Panc1 (cell line): ENCODE measurements around the gene DTNBP1. TPM values are rescaled to one million over a fixed set of nuclear protein-coding genes. Genes with fewer than 3 reads are reported as not detected.

Experiments
- ATAC-seq: fragments of 200-7000 bp; cut with Tn5 transposase; 2 replicates; pipeline ENCODE4 v1.9.1; 2020; ENCODE audit warnings: mild to moderate bottlenecking, moderate library complexity
- BruUV-seq: library from RNA; stranded (reverse); fragments of 400-500 nt; replicated peaks from 2 replicates; lab custom pipeline; 2021; lab: Mats Ljungman, UMichigan
- CTCF ChIA-PET: fragments of 300-600 bp; sonication (Branson Sonifier 250); formaldehyde crosslinking; loops from one replicate; lab custom pipeline; 2022; ENCODE audit warnings: antibody characterized with exemption; lab: Charles Lee
- POLR2A ChIA-PET: fragments of 300-600 bp; sonication (Branson Sonifier 250); formaldehyde crosslinking; loops from one replicate; lab custom pipeline; 2022; ENCODE audit warnings: antibody characterized with exemption; lab: Charles Lee
- DNase-seq: peaks from one replicate; pipeline ENCODE4 v3.0.0-alpha.2; 2010; ENCODE audit warnings: low read depth, low spot score
- H3K27ac ChIP-seq: 2 replicates; pipeline ENCODE4 v1.5.1; 2011; ENCODE audit warnings: mild to moderate bottlenecking, low read length, inconsistent platforms
- H3K27me3 ChIP-seq: fragments of 200-500 bp; sonication (Bioruptor generic); 2 replicates; pipeline ENCODE4 v1.6.0; 2014; ENCODE audit warnings: low read length, inconsistent platforms; ENCODE audit not compliant: control insufficient read depth, insufficient read depth
- H3K36me3 ChIP-seq: fragments of 200-500 bp; sonication (Bioruptor generic); 2 replicates; pipeline ENCODE4 v1.5.1; 2014; ENCODE audit warnings: inconsistent platforms, mild to moderate bottlenecking, low read length, moderate library complexity; ENCODE audit not compliant: control insufficient read depth, insufficient read depth
- H3K4me1 ChIP-seq: 2 replicates; pipeline ENCODE4 v1.5.1; 2011; ENCODE audit warnings: inconsistent platforms, mild to moderate bottlenecking, low read length, moderate library complexity; ENCODE audit not compliant: control insufficient read depth, insufficient read depth
- H3K4me3 ChIP-seq, 2 experiments: 2 replicates each; pipeline ENCODE4 v1.5.1; 2011 to 2012; ENCODE audit warnings: low read depth in 2 of 2, low read length in 2 of 2, mild to moderate bottlenecking in 2 of 2, inconsistent platforms in 1 of 2, moderate library complexity in 1 of 2
- H3K9me3 ChIP-seq: fragments of 200-500 bp; sonication (Bioruptor generic); 2 replicates; pipeline ENCODE4 v1.5.1; 2014; ENCODE audit warnings: low read depth, mild to moderate bottlenecking, inconsistent platforms, low read length, moderate library complexity; ENCODE audit not compliant: control insufficient read depth, insufficient read depth
- POLR2AphosphoS5 ChIP-seq: IDR thresholded peaks from 2 replicates; pipeline ENCODE4 v1.6.1; 2012; ENCODE audit warnings: mild to moderate bottlenecking, low read depth, low read length, moderate library complexity
- SIN3A ChIP-seq: IDR thresholded peaks from 2 replicates; pipeline ENCODE4 v1.6.1; 2012; ENCODE audit warnings: low read depth, mild to moderate bottlenecking, low read length, moderate library complexity, borderline replicate concordance; ENCODE audit not compliant: insufficient read depth
- TCF7L2 ChIP-seq: IDR thresholded peaks from 2 replicates; pipeline ENCODE4 v1.6.1; 2011; ENCODE audit warnings: mild to moderate bottlenecking, low read depth, low read length, inconsistent platforms
- in situ Hi-C: cut with HindIII; loops from 2 replicates; pipeline ENCODE4 v1.10.0; 2016; ENCODE audit warnings: low sequenced_read_pairs, low pct_unique_long_range_greater_than_20kb
- intact Hi-C: fragments of 100-400 bp; cut with micrococcal nuclease; formaldehyde crosslinking; loops from one replicate; pipeline ENCODE4 v1.10.0; 2022; ENCODE audit not compliant: unreplicated experiment
- total RNA-seq: library from RNA; stranded (reverse); gene quantifications from one replicate; pipeline ENCODE4 v1.2.1, GENCODE V29; 2021; ENCODE audit not compliant: unreplicated experiment
- TF ChIP-seq, protein P1 (sequence below), 2 experiments: IDR thresholded peaks; 2 replicates each; pipeline ENCODE4 v1.6.1; 2011 to 2012; ENCODE audit warnings: low read depth in 2 of 2, control low read depth in 1 of 2, low read length in 1 of 2, mild to moderate bottlenecking in 1 of 2, moderate library complexity in 1 of 2; ENCODE audit not compliant: insufficient read depth in 1 of 2
- TF ChIP-seq, protein P2 (sequence below): fragments of 450-650 bp; IDR thresholded peaks from 2 replicates; pipeline ENCODE4 v1.5.1; 2017; ENCODE audit warnings: mild to moderate bottlenecking

Gene DTNBP1
- total RNA-seq, 1 experiment from 2014 or later = 29.3 TPM

DNA sequence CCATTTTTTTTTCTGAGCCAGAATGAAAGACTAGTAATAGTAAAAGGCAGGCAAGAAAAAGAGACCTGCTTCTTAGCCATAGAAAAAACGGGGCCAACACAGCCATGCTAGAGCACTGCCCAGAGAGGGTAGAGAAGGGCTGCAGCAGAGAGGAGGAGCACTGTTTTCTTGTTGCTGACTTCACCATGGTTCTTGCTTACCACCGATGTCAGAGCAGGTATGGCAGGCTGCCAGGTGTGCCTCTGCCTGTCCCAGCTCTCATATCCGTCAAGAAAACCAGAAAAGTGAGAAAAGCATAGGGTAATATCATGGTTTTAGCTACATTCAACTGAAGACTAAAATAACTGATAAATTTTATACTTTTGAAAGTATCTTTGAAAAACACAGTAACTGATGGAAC is 60.7 kb downstream of the DTNBP1 start:
- Histone ChIP-seq H3K9me3 (no peaks in the 10 kb centered on the region), H3K4me1 (no peaks in the 10 kb centered on the region), H3K4me3 (no peak overlapping the region), H3K27ac (no peak overlapping the region), H3K36me3 (peaks cover 2% of the 10 kb centered on the region; the same call in 1 of the 2 replicates), H3K27me3 (no peaks in the 10 kb centered on the region)
- DNase-seq = no peak
- BruUV-seq = no TSS peak
- POLR2A ChIA-PET = no interaction called here
- in situ Hi-C loops (no loop called here), intact Hi-C loops (no loop called here)
- TF ChIP-seq TCF7L2 (no peak), SIN3A (no peak), POLR2AphosphoS5 (no peak)
- TF ChIP-seq, protein P1, sequence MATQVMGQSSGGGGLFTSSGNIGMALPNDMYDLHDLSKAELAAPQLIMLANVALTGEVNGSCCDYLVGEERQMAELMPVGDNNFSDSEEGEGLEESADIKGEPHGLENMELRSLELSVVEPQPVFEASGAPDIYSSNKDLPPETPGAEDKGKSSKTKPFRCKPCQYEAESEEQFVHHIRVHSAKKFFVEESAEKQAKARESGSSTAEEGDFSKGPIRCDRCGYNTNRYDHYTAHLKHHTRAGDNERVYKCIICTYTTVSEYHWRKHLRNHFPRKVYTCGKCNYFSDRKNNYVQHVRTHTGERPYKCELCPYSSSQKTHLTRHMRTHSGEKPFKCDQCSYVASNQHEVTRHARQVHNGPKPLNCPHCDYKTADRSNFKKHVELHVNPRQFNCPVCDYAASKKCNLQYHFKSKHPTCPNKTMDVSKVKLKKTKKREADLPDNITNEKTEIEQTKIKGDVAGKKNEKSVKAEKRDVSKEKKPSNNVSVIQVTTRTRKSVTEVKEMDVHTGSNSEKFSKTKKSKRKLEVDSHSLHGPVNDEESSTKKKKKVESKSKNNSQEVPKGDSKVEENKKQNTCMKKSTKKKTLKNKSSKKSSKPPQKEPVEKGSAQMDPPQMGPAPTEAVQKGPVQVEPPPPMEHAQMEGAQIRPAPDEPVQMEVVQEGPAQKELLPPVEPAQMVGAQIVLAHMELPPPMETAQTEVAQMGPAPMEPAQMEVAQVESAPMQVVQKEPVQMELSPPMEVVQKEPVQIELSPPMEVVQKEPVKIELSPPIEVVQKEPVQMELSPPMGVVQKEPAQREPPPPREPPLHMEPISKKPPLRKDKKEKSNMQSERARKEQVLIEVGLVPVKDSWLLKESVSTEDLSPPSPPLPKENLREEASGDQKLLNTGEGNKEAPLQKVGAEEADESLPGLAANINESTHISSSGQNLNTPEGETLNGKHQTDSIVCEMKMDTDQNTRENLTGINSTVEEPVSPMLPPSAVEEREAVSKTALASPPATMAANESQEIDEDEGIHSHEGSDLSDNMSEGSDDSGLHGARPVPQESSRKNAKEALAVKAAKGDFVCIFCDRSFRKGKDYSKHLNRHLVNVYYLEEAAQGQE (IDR thresholded peaks at IDR 0.05; ENCODE audit: insufficient read depth in 1 of 2, low read depth in 2 of 2, low read length in 1 of 2) = no peak
- TF ChIP-seq, protein P2, sequence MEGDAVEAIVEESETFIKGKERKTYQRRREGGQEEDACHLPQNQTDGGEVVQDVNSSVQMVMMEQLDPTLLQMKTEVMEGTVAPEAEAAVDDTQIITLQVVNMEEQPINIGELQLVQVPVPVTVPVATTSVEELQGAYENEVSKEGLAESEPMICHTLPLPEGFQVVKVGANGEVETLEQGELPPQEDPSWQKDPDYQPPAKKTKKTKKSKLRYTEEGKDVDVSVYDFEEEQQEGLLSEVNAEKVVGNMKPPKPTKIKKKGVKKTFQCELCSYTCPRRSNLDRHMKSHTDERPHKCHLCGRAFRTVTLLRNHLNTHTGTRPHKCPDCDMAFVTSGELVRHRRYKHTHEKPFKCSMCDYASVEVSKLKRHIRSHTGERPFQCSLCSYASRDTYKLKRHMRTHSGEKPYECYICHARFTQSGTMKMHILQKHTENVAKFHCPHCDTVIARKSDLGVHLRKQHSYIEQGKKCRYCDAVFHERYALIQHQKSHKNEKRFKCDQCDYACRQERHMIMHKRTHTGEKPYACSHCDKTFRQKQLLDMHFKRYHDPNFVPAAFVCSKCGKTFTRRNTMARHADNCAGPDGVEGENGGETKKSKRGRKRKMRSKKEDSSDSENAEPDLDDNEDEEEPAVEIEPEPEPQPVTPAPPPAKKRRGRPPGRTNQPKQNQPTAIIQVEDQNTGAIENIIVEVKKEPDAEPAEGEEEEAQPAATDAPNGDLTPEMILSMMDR = no peak
- CTCF ChIA-PET = no interaction called here
- ATAC-seq = no peak

DNA sequence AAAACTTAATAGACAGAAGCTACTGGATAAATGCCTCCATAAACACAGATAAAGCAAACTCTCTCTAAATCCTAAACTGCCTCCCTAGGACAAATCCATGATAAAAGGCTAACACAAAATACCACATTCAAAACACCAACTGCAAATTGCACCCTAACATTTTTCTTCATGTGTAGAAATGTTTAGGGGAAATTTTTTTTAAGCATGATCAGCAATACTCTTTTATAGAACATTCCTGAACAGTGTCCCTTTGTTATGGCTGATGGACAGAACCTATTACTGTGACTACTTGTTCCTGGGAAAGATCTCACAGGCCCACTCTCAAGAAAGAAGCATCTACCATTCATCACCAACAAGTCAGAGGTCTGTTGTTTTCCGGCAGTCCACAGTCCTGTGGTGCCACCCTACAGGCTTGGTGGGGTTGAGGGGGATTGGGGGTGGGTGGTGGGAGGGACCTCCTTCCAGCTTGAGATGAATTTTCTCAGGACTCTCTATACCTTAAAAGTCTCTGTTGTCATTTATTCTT is 64.5 kb downstream of the DTNBP1 start:
- TF ChIP-seq, protein P1 (IDR thresholded peaks at IDR 0.05; ENCODE audit: insufficient read depth in 1 of 2, low read depth in 2 of 2, low read length in 1 of 2) = no peak
- no peak for TF ChIP-seq SIN3A
- no peak for TF ChIP-seq POLR2AphosphoS5
- no peak for TF ChIP-seq TCF7L2
- TF ChIP-seq, protein P2 = no peak

More for the DNA sequence above, 64.5 kb downstream of the DTNBP1 start:
- no TSS peak for BruUV-seq
- no peak for ATAC-seq
- CTCF ChIA-PET = no interaction called here
- H3K36me3 ChIP-seq = peaks cover 2% of the 10 kb centered on the region; the same call in 1 of the 2 replicates
- H3K4me3 ChIP-seq = no peak overlapping the region
- no peak for DNase-seq
- H3K27me3 ChIP-seq = no peaks in the 10 kb centered on the region
- in situ Hi-C loops (no loop called here), intact Hi-C loops (no loop called here)
- H3K9me3 ChIP-seq = no peaks in the 10 kb centered on the region
- POLR2A ChIA-PET = interaction anchor here (0.5 kb wide), 1 partner anchor 696 kb away, joined by 4 read pairs; no protein-coding TSS in a partner anchor
- no peaks in the 10 kb centered on the region for H3K4me1 ChIP-seq
- no peak overlapping the region for H3K27ac ChIP-seq
